Measurements from ENCODE around the gene YLPM1.

GRCh38 chr14:74875204-74875603 is 112.1 kb downstream of the YLPM1 start:
- TF ChIP-seq EZH2phosphoT487 (IDR thresholded peaks at IDR 0.05; ENCODE audit: borderline replicate concordance) (no peak), CTCF (conservative IDR thresholded peaks at IDR 0.05; ENCODE audit: low read length) (no peak)
